ENCODE measurements around the gene DCAF15.

The DCAF15 gene

GRCh38 chr19:14005349-14006084, 53.2 kb downstream of the DCAF15 start:
- peak; percentile 79 for DNase-seq
- in situ Hi-C loops (cut with HindIII; ENCODE audit: low pct_ligation_motif_present, low sequenced_read_pairs), result no loop called here
- no peak for TF ChIP-seq CTCF (IDR thresholded peaks at IDR 0.05; ENCODE audit: low read depth, low read length, missing control alignments)
- Histone ChIP-seq H3K27ac (peak overlapping the region; percentile 92), H3K36me3 (replicated peaks) (no peaks in the 10 kb centered on the region), H3K27me3 (replicated peaks) (no peaks in the 10 kb centered on the region), H3K4me3 (ENCODE audit: low read depth, low read length) (peak overlapping the region; percentile 76)

DNA sequence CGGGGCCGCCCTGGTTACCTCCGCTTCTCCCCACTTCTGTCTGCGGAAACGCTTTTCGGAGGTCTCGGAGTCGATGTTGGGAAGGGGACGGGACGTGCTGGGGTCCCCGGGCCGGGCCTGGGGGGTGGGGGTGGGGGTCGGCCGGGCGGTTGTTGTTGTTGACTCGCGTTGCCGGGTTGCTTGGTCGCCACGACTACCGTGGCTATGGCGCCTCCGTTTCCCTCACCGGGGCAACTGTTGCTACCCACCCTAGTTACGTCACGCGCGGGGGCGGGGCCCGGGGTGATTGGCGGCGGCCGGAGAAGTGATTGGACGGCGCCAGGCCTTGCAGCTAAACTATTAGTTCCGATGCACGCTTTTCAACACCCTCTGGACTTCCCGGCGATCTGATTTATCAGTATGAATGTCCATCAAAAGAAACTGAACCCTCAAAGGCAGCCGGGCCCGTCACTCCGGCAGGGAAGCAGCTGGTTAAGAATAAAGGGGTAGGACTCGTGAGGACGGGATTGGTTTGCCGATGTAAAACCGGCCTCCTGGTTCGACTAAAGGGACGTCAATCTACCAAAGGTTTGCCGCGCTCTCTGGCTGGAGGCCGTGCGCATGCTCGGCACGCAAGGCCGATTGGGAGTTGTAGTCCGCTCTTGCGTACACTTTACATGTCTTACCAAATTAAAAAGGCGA, 53.9 kb downstream of the DCAF15 start, which contains the start of gene RFX1:
Gene RFX1 (minus strand): TSS at position 236 of the 681 bp plus-strand sequence. CDS start 12,477 bp downstream, outside the sequence.
- Histone ChIP-seq H3K4me3 (ENCODE audit: low read depth, low read length) (peak within 1 kb of the TSS; percentile 76), H3K36me3 (replicated peaks) (no peaks in the 10 kb centered on the region), H3K27ac (peak within 1 kb of the TSS; percentile 98), H3K27me3 (replicated peaks) (no peaks in the 10 kb centered on the region)
- no peak for TF ChIP-seq CTCF (IDR thresholded peaks at IDR 0.05; ENCODE audit: low read depth, low read length, missing control alignments)
- in situ Hi-C loops (cut with HindIII; ENCODE audit: low pct_ligation_motif_present, low sequenced_read_pairs), result no loop called here
- peak; percentile 100 for DNase-seq

GRCh38 chr19:14006766-14007562, 54.7 kb downstream of the DCAF15 start:
- in situ Hi-C loops (cut with HindIII; ENCODE audit: low pct_ligation_motif_present, low sequenced_read_pairs), result no loop called here
- H3K27me3 ChIP-seq (replicated peaks), result no peaks in the 10 kb centered on the region
- H3K36me3 ChIP-seq (replicated peaks), result no peaks in the 10 kb centered on the region
- peak; percentile 16 for DNase-seq
- TF ChIP-seq CTCF (IDR thresholded peaks at IDR 0.05; ENCODE audit: low read depth, low read length, missing control alignments), result no peak
- H3K27ac ChIP-seq, result peak overlapping the region; percentile 98
- peak overlapping the region; percentile 76 for H3K4me3 ChIP-seq (ENCODE audit: low read depth, low read length)
